BLaER1 (cell line): ENCODE results near the gene COL4A1.

ENCODE experiments used
- H3K27ac ChIP-seq: shearing (Covaris generic); formaldehyde crosslinking; 2 replicates; pipeline ENCODE4 v1.8.1; 2022
- H3K27me3 ChIP-seq: shearing (Covaris generic); formaldehyde crosslinking; 2 replicates; pipeline ENCODE4 v1.8.1; 2022
- H3K36me3 ChIP-seq: shearing (Covaris generic); formaldehyde crosslinking; 2 replicates; pipeline ENCODE4 v1.8.1; 2022
- H3K4me1 ChIP-seq: shearing (Covaris generic); formaldehyde crosslinking; 2 replicates; pipeline ENCODE4 v1.8.1; 2022
- H3K4me2 ChIP-seq: shearing (Covaris generic); formaldehyde crosslinking; 2 replicates; pipeline ENCODE4 v1.8.1; 2022
- H3K4me3 ChIP-seq: shearing (Covaris generic); formaldehyde crosslinking; 2 replicates; pipeline ENCODE4 v1.8.1; 2022
- H3K9ac ChIP-seq: shearing (Covaris generic); formaldehyde crosslinking; 2 replicates; pipeline ENCODE4 v1.8.1; 2022
- H3K9me3 ChIP-seq: shearing (Covaris generic); formaldehyde crosslinking; 2 replicates; pipeline ENCODE4 v1.8.1; 2022
- H4K20me1 ChIP-seq: shearing (Covaris generic); formaldehyde crosslinking; 2 replicates; pipeline ENCODE4 v1.8.1; 2022
- Cebpa-rat ChIP-seq: shearing (Covaris generic); IDR thresholded peaks from 2 replicates; pipeline ENCODE4 v1.8.1; 2022

The COL4A1 gene

GRCh38 chr13:110126391-110126961 is 180.5 kb downstream of the COL4A1 start:
- H3K27ac ChIP-seq: peak overlapping the region; percentile 88
- peak overlapping the region; percentile 61 for H3K4me3 ChIP-seq
- H3K4me1 ChIP-seq: peaks cover 100% of the 10 kb centered on the region
- no peaks in the 10 kb centered on the region for H3K27me3 ChIP-seq
- no peaks in the 10 kb centered on the region for H3K36me3 ChIP-seq
- no peaks in the 10 kb centered on the region for H3K9me3 ChIP-seq
- TF ChIP-seq Cebpa-rat: no peak
- no peaks in the 10 kb centered on the region for H4K20me1 ChIP-seq
- H3K9ac ChIP-seq: peak overlapping the region; percentile 82
- peak overlapping the region; percentile 85 for H3K4me2 ChIP-seq

- no peaks in the 10 kb centered on the region for H3K36me3 ChIP-seq
- peaks cover 97% of the 10 kb centered on the region for H3K4me1 ChIP-seq
- no peaks in the 10 kb centered on the region for H3K27me3 ChIP-seq
- H3K9me3 ChIP-seq: no peaks in the 10 kb centered on the region
- peak overlapping the region; percentile 61 for H3K4me3 ChIP-seq
- peak overlapping the region; percentile 88 for H3K27ac ChIP-seq
- no peaks in the 10 kb centered on the region for H4K20me1 ChIP-seq
- TF ChIP-seq Cebpa-rat: no peak
- peak overlapping the region; percentile 82 for H3K9ac ChIP-seq
- H3K4me2 ChIP-seq: peak overlapping the region; percentile 85
Observed at GRCh38 chr13:110125613-110126272, 181.2 kb downstream of the COL4A1 start.

- peaks cover 97% of the 10 kb centered on the region for H3K4me1 ChIP-seq
- peak overlapping the region; percentile 88 for H3K27ac ChIP-seq
- H3K9ac ChIP-seq: peak overlapping the region; percentile 82; the same call in 1 of the 2 replicates
Observed at GRCh38 chr13:110125157-110125556, 181.8 kb downstream of the COL4A1 start.

GRCh38 chr13:110124201-110124940 is 182.6 kb downstream of the COL4A1 start:
- Histone ChIP-seq H3K4me3 (peak overlapping the region; percentile 61), H3K4me2 (peak overlapping the region; percentile 85), H4K20me1 (no peaks in the 10 kb centered on the region), H3K36me3 (no peaks in the 10 kb centered on the region), H3K27ac (peak overlapping the region; percentile 88), H3K9me3 (no peaks in the 10 kb centered on the region), H3K9ac (peak overlapping the region; percentile 63; the same call in 1 of the 2 replicates), H3K4me1 (peaks cover 97% of the 10 kb centered on the region), H3K27me3 (no peaks in the 10 kb centered on the region)
- TF ChIP-seq Cebpa-rat: no peak

More at GRCh38 chr13:110125157-110125556, 181.8 kb downstream of the COL4A1 start:
- Histone ChIP-seq H3K9me3 (no peaks in the 10 kb centered on the region), H3K27me3 (no peaks in the 10 kb centered on the region), H4K20me1 (no peaks in the 10 kb centered on the region), H3K4me2 (peak overlapping the region; percentile 85), H3K36me3 (no peaks in the 10 kb centered on the region), H3K4me3 (peak overlapping the region; percentile 61)
- no peak for TF ChIP-seq Cebpa-rat

GRCh38 chr13:110123041-110123809 is 183.7 kb downstream of the COL4A1 start:
- Histone ChIP-seq H3K27me3 (no peaks in the 10 kb centered on the region), H3K4me3 (no peak overlapping the region), H3K4me1 (peaks cover 97% of the 10 kb centered on the region), H3K27ac (peak overlapping the region; percentile 57), H3K9ac (peak overlapping the region; percentile 22; the same call in 1 of the 2 replicates), H3K9me3 (no peaks in the 10 kb centered on the region), H3K4me2 (peak overlapping the region; percentile 85), H3K36me3 (no peaks in the 10 kb centered on the region), H4K20me1 (no peaks in the 10 kb centered on the region)
- TF ChIP-seq Cebpa-rat: no peak

GRCh38 chr13:110121422-110122083 is 185.4 kb downstream of the COL4A1 start:
- Histone ChIP-seq H3K4me2 (no peak overlapping the region), H3K27ac (no peak overlapping the region), H3K27me3 (no peaks in the 10 kb centered on the region), H4K20me1 (no peaks in the 10 kb centered on the region), H3K9ac (no peak overlapping the region), H3K4me3 (no peak overlapping the region), H3K36me3 (no peaks in the 10 kb centered on the region), H3K9me3 (no peaks in the 10 kb centered on the region), H3K4me1 (peaks cover 97% of the 10 kb centered on the region)
- TF ChIP-seq Cebpa-rat: no peak

- Histone ChIP-seq H3K4me2 (peak overlapping the region; percentile 27), H3K4me1 (peaks cover 97% of the 10 kb centered on the region), H3K27ac (no peak overlapping the region), H3K27me3 (no peaks in the 10 kb centered on the region), H3K4me3 (no peak overlapping the region), H3K9ac (no peak overlapping the region), H3K36me3 (no peaks in the 10 kb centered on the region), H3K9me3 (no peaks in the 10 kb centered on the region), H4K20me1 (no peaks in the 10 kb centered on the region)
- no peak for TF ChIP-seq Cebpa-rat
Observed at GRCh38 chr13:110119935-110120905, 186.7 kb downstream of the COL4A1 start.

GRCh38 chr13:110118106-110118505 is 188.9 kb downstream of the COL4A1 start:
- H3K9me3 ChIP-seq: no peaks in the 10 kb centered on the region
- peaks cover 97% of the 10 kb centered on the region for H3K4me1 ChIP-seq
- H3K36me3 ChIP-seq: no peaks in the 10 kb centered on the region
- peak overlapping the region; percentile 87 for H3K4me2 ChIP-seq
- peak overlapping the region; percentile 45; the same call in 1 of the 2 replicates for H3K4me3 ChIP-seq
- H3K9ac ChIP-seq: no peak overlapping the region
- 0 out of 2 replicates have a peak overlapping the region, but pooled peaks have one; percentile 18 for H3K27ac ChIP-seq
- H4K20me1 ChIP-seq: no peaks in the 10 kb centered on the region
- no peak for TF ChIP-seq Cebpa-rat
- H3K27me3 ChIP-seq: no peaks in the 10 kb centered on the region
